HL-60/S4 treated with phorbol 12-myristate 13-acetate at 8.2 ng/mL for 4 days and 3 days (cell line): ENCODE data around the gene SPC25.
"Not testable (repeated sequence)": the region's sequence is repeated elsewhere in the genome, so short reads cannot be mapped to it uniquely, and the experiment has no call there.

Experiments used
- in situ Hi-C: fragments of 300-500 bp; cut with MboI; formaldehyde crosslinking; loops from 2 replicates; pipeline ENCODE4 v1.15.0; 2022; ENCODE audit warnings: low sequenced_read_pairs

Gene SPC25

GRCh38 chr2:168904358-168904757, 14.1 kb upstream of the SPC25 start:
- in situ Hi-C loops, result no loop called here

GRCh38 chr2:168903888-168904287, 13.7 kb upstream of the SPC25 start:
- in situ Hi-C loops, result no loop called here

- in situ Hi-C loops, result no loop called here
Measured at GRCh38 chr2:168901003-168901402, 10.8 kb upstream of the SPC25 start, which contains the start of gene G6PC2. Gene G6PC2 (plus strand): TSS chr2:168901291. CDS start chr2:168901332, 41 bp downstream.

- in situ Hi-C loops, result no loop called here
Measured at GRCh38 chr2:168897449-168897848, 7.2 kb upstream of the SPC25 start.

DNA sequence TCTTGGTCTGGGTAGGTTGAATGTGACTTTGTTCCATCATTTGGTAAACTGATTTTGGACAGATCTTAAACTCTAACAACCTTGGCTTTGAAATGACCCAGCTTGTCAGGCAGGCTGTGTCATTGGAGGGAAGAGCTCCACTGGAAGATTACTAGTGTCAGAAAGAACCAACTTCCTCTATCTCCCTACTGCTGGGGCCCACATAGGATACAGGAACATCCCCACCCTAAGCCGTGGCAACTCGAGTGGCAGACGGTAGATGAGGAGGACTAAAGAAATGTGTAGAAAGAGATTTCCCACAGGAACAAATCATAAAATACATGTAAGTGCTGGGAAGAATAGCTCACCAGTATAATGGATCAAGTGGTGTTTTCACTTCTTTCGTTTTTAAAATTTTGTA, 6.6 kb upstream of the SPC25 start:
- in situ Hi-C loops, result no loop called here

- in situ Hi-C loops, result no loop called here
Measured at GRCh38 chr2:168895771-168896170, 5.5 kb upstream of the SPC25 start.

DNA sequence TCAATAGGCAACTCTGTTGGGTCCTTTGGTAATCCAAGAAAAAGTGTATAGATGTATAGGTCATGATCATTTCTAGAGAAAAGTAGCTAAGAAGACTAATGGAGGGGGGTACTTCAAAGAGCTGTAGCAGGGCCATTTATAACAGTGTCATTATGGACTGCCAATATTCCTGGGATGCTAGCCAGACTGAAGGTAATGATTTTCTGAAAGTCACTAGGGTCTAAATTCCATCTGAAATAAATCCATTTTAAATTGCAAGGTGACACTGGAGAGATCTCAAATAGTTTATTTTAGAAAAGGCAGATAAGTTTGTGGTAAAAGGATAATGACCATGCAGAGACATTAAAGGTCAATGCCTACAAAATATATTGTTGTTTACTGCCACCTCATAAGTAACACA, 4.5 kb upstream of the SPC25 start:
- in situ Hi-C loops, result no loop called here

DNA sequence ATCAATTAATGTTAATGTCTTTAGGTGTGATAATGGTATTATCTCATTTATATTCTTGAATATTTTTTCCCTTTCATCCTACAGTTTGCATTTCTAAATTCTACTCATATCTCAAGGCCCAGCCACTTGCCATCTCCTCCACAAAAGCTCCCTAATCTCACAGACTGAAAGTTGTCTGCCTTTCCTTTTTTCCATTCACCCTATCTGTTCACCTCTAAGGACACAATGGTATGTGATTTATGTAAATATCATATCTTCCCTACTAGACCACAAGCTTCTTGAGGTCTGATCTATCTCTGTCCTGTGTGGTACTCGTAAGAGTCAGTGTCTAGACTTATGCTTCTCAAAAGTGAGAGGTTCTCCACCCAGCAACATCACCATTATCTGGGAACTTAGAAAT, 3.9 kb upstream of the SPC25 start:
- in situ Hi-C loops, result no loop called here

- in situ Hi-C loops, result no loop called here
Measured at GRCh38 chr2:168892327-168892726, 2.1 kb upstream of the SPC25 start.

GRCh38 chr2:168889635-168890005, 610 bp downstream of the SPC25 start:
- in situ Hi-C loops, result no loop called here

DNA sequence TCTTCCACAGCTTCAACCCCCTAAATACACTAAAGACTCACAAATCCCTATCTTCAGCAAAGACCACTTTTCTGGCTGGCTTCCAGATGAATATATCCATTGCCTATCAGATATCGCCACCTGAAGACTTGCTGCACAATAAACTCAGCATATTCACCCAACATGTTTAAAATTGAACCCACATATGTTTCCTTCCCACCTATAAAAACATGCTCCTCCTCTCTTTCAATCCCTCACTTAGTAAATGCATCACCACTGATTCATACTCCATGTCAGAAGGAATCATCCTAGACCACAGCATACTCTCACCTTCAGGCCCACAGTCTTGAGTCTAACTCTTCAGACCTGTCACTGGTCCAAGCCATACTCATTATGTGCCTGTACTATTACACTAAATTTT, 5.3 kb downstream of the SPC25 start:
- in situ Hi-C loops, result no loop called here

- in situ Hi-C loops, result not testable (repeated sequence)
Measured at GRCh38 chr2:168882163-168882562, 8.1 kb downstream of the SPC25 start.

DNA sequence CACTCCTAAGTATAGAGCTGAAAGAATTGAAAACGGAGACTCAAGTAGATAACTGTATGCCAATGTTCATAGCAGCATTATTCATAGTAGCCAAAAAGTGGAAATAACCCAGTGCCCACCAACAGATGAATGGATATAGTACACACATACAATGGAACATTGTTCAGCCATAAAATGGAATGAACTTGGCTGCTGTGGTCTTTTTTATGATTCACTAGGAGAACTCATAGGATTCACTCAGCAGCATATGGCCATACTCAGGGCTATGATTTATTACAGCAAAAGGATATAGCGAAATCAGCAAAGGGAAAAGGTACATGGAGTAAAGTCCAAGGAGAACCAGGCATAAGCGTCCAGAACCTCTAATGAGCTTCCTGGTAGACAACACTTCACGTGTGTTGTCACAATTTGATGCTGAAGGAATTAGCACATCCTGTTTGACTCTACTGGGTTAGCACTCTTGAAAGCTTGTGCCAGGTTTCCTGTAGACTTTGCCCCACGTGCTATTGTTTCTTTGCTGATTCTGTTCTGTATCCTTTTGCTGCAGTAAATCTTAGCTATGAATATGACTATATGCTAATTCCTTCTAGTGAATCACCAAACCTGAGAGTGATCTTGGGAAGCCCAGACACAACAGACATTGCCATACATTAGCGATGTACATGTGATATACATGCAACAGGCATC, 15.7 kb downstream of the SPC25 start:
- in situ Hi-C loops, result no loop called here

DNA sequence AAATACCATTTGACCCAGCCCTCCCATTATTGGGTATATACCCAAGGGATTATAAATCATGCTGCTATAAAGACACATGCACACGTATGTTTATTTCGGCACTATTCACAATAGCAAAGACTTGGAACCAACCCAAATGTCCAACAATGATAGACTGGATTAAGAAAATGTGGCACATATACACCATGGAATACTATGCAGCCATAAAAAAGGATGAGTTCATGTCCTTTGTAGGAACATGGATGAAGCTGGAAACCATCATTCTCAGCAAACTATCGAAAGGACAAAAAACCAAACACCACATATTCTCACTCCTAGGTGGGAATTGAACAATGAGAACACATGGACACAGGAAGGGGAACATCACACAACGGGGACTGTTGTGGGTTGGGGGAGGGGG, 19.4 kb downstream of the SPC25 start:
- in situ Hi-C loops, result not testable (repeated sequence)

- in situ Hi-C loops, result not testable (repeated sequence)
Measured at GRCh38 chr2:168870369-168870768, 19.9 kb downstream of the SPC25 start.

DNA sequence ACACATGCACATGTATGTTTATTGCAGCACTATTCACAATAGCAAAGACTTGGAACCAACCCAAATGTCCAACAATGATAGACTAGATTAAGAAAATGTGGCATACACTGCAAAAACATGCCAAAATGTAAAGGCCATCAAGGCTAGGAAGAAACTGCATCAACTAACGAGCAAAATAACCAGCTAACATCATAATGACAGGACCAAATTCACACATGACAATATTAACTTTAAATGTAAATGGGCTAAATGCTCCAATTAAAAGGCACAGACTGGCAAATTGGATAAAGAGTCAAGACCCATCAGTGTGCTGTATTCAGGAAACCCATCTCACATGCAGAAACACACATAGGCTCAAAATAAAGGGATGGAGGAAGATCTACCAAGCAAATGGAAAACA, 23.1 kb downstream of the SPC25 start:
- in situ Hi-C loops, result not testable (repeated sequence)

DNA sequence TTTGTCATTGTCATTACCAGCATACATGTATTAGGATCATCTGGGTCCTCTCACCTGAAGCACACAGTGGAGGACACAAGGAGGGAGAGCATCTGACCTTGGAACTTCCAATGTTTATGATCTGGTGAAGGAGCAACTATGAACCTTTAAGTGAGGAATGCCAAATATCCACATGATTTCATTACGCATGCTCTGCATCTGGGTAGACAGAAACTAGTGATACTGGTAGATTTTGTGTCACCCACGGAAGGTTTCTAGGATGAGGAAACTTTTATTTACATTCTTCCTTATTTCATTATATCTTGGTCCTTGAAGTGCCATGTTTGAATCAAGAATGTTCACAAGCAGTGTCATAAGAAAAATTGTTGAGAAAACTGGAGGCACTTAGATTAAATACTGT, 32.1 kb downstream of the SPC25 start:
- in situ Hi-C loops, result no loop called here

GRCh38 chr2:168855601-168856000, 34.6 kb downstream of the SPC25 start:
- in situ Hi-C loops, result no loop called here

- in situ Hi-C loops, result no loop called here
Measured at GRCh38 chr2:168854651-168855050, 35.6 kb downstream of the SPC25 start.

DNA sequence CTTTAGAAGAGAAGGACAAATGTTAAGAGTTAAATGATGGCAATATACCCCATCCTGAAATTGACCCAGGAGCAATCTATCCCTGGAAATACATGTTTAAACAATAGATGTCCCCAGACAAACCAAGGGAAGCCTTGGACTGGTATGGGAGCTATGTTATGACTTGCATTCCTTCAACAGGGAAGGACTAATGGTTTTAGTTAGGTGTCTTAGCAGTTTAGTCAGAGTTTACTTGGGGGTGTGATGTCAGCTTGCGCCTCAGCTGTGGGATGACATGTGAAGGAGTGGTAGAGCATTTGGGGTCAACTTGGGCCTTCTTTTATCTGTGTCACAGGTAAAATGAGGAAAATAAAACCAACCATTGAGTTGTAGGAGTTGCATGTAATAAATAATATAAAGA, 36.8 kb downstream of the SPC25 start:
- in situ Hi-C loops, result no loop called here

DNA sequence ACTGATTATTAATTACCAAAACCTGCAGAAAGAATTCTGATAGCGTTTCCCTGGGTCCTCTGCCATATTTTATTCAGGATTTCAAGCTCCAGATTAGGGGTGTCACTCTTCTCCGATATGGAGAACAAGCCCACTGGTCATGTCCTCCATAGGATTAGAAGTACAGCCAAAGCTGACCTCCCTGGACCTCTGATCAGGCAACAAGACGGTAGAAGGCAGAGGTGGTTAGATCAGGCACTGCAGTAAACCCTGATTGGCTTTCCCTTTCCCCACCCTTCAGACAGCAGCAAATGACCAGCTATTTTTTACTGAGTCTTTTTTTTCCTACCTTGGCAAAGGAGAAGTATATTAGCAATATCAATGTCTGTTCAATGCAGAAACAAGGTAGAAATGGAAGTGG, 37.7 kb downstream of the SPC25 start:
- in situ Hi-C loops, result no loop called here

DNA sequence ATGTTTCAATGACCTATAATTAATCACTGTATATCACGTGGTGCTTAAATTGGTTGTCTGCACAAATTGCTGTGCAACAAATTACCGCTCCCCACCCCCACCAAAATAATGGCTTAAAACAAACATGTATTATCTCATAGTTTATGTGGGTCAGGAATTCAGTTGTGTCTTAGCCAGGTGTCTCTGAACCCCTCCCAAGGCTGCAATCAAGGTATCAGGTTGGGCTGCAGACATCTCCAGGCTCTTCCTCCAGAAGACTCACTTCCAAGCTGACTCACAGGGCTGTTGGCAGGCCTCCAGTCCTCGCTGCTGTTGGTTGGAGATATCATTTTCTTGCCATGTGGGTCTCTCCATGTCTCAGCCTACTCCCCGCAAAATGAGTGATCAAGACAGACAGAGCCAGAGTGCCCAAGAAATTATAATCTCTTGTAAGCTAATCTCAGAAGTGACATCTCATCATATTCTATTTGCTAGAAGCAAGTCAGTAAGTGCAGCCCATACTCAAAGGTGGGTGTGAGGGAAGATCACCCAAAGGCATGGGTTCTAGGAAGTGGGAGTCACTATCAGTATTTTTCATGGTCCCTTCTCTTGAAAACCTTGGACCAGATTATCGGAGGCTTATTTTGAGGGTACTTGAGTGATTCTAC, 38.4 kb downstream of the SPC25 start:
- in situ Hi-C loops, result no loop called here

- in situ Hi-C loops, result no loop called here
Measured at GRCh38 chr2:168850846-168851245, 39.4 kb downstream of the SPC25 start.
